Neural cell (in vitro differentiated cells): Measurements from ENCODE around the gene FAM193A.

Experiments used
- RAD21 ChIP-seq: fragments of 450-650 bp; conservative IDR thresholded peaks from 2 replicates; pipeline ENCODE4 v1.6.1; 2014; ENCODE audit warnings: antibody characterized with exemption, mild to moderate bottlenecking, moderate library complexity
- TF ChIP-seq, protein P1 (sequence below): fragments of 450-650 bp; IDR thresholded peaks from 2 replicates; pipeline ENCODE4 v1.5.1; 2014; ENCODE audit warnings: antibody characterized with exemption, mild to moderate bottlenecking, moderate library complexity; ENCODE audit not compliant: poor library complexity, severe bottlenecking

DNA sequence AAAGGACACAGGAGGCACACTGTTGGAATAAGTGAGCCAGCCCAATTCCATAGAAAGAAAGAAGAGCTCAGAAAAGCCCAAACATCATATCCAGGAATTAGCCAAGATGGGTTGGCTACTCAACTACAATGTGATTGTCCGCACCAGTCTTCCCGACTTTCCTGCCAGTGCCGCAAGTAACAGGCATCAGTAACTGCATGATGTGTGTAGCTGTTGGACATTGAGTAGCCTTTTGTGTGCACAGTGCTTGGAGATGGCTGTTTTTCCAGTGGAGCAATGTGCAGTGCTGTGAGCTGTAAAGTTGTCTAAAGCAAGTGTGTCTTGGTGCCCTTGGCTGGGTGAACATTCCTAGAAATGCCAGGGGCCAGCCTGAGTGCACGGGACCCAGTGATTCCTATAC, 29.2 kb upstream of the FAM193A start:
- TF ChIP-seq, protein P1, sequence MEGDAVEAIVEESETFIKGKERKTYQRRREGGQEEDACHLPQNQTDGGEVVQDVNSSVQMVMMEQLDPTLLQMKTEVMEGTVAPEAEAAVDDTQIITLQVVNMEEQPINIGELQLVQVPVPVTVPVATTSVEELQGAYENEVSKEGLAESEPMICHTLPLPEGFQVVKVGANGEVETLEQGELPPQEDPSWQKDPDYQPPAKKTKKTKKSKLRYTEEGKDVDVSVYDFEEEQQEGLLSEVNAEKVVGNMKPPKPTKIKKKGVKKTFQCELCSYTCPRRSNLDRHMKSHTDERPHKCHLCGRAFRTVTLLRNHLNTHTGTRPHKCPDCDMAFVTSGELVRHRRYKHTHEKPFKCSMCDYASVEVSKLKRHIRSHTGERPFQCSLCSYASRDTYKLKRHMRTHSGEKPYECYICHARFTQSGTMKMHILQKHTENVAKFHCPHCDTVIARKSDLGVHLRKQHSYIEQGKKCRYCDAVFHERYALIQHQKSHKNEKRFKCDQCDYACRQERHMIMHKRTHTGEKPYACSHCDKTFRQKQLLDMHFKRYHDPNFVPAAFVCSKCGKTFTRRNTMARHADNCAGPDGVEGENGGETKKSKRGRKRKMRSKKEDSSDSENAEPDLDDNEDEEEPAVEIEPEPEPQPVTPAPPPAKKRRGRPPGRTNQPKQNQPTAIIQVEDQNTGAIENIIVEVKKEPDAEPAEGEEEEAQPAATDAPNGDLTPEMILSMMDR: no peak
- no peak for TF ChIP-seq RAD21
